K562 (cell line): ENCODE measurements around the gene FCGBP. TPM values are rescaled to one million over a fixed set of nuclear protein-coding genes. Genes with fewer than 3 reads are reported as not detected.
"Not testable (repeated sequence)": the region's sequence is repeated elsewhere in the genome, so short reads cannot be mapped to it uniquely, and the experiment has no call there.

Experiments used
- ATAC-seq: fragments of 200-7000 bp; cut with Tn5 transposase; 3 replicates; pipeline ENCODE4 v1.9.1; 2020; ENCODE audit warnings: moderate library complexity
- BruUV-seq: library from RNA; stranded (reverse); fragments of 400-500 nt; replicated peaks from 2 replicates; lab custom pipeline; 2021; lab: Mats Ljungman, UMichigan
- CTCF ChIA-PET: fragments of 300-600 bp; formaldehyde crosslinking; extraction: SDS; loops from one replicate; lab custom pipeline; 2021; ENCODE audit warnings: low intra/inter-chr PET ratio; lab: Yijun Ruan, JAX
- POLR2A ChIA-PET: fragments of 300-600, 350-650 bp; sonication (Branson Sonifier 250); formaldehyde crosslinking; extraction: SDS; loops from one replicate; lab custom pipeline; 2021; ENCODE audit warnings: antibody characterized with exemption, inconsistent platforms; lab: Yijun Ruan, JAX
- DNase-seq, 4 experiments: peaks; one replicate each; pipeline versions ENCODE4 v3.0.0 to v3.0.0-alpha.2; 2011 to 2018; ENCODE audit warnings: low spot score in 3 of 4, mixed read lengths in 3 of 4; ENCODE audit errors: extremely low read depth in 1 of 4
- FAIRE-seq: peaks from 2 replicates; lab custom pipeline; 2011; peaks lifted over from hg19 to GRCh38; lab: Jason Lieb, UNC
- H2AFZ ChIP-seq: 2 replicates; pipeline ENCODE4 v1.6.0; 2011; ENCODE audit warnings: low read depth, low read length, control low read depth, inconsistent platforms
- H3K27ac ChIP-seq: fragments of 200-600 bp; 3 replicates; pipeline ENCODE4 v1.8.0; 2011; ENCODE audit warnings: low read depth, mild to moderate bottlenecking, control low read depth, inconsistent platforms, low read length, moderate library complexity, mixed read lengths; ENCODE audit errors: extremely low read depth
- H3K27me3 ChIP-seq, 2 experiments: fragments of 300-600 bp in 1 of 2; 2 replicates in 1 of 2; 3 replicates in 1 of 2; pipeline versions ENCODE4 v1.6.0 to v1.8.0; 2011; ENCODE audit warnings: inconsistent platforms in 2 of 2, low read length in 2 of 2, mild to moderate bottlenecking in 1 of 2, mixed read lengths in 1 of 2, moderate library complexity in 1 of 2; ENCODE audit not compliant: control insufficient read depth in 2 of 2, insufficient read depth in 2 of 2
- H3K36me3 ChIP-seq: fragments of 300-600 bp; 3 replicates; pipeline ENCODE4 v1.8.0; 2011; ENCODE audit warnings: mild to moderate bottlenecking, low read length, inconsistent platforms; ENCODE audit not compliant: control insufficient read depth, insufficient read depth
- H3K4me1 ChIP-seq, 2 experiments: fragments of 200-600 bp in 1 of 2; replicated peaks in 1 of 2; 2 replicates in 1 of 2; 3 replicates in 1 of 2; pipeline versions ENCODE4 v1.5.1 to v1.8.0; 2011; ENCODE audit warnings: inconsistent platforms in 2 of 2, low read length in 2 of 2, mild to moderate bottlenecking in 1 of 2, mixed read lengths in 1 of 2, moderate library complexity in 1 of 2; ENCODE audit not compliant: control insufficient read depth in 2 of 2, insufficient read depth in 2 of 2
- H3K4me2 ChIP-seq: 2 replicates; pipeline ENCODE4 v1.6.1; 2011; ENCODE audit warnings: low read length, control low read depth, inconsistent platforms, mixed read lengths; ENCODE audit not compliant: insufficient read depth
- H3K4me3 ChIP-seq: fragments of 200-600 bp; sonication (generic), shearing (Covaris generic); 2 replicates; pipeline ENCODE4 v1.5.1; 2016; ENCODE audit warnings: control low read depth, inconsistent platforms
- H3K79me2 ChIP-seq: fragments of 200-600 bp; 3 replicates; pipeline ENCODE4 v1.8.0; 2011; ENCODE audit warnings: low read length, inconsistent platforms; ENCODE audit not compliant: control insufficient read depth, insufficient read depth
- H3K9ac ChIP-seq, 2 experiments: 2 replicates each; pipeline versions ENCODE4 v1.6.0 to v1.6.1; 2011; ENCODE audit warnings: low read depth in 2 of 2, low read length in 2 of 2, control low read depth in 1 of 2, inconsistent platforms in 1 of 2, mild to moderate bottlenecking in 1 of 2, mixed read lengths in 1 of 2; ENCODE audit not compliant: insufficient read depth in 1 of 2
- H3K9me1 ChIP-seq: one replicate; pipeline ENCODE4 v1.6.0; 2011; ENCODE audit warnings: inconsistent platforms, mild to moderate bottlenecking, low read length, moderate library complexity; ENCODE audit not compliant: control insufficient read depth, insufficient read depth
- H3K9me3 ChIP-seq: replicated peaks from 2 replicates; pipeline ENCODE4 v1.5.1; 2011; ENCODE audit warnings: low read depth, low read length, inconsistent platforms; ENCODE audit not compliant: control insufficient read depth, insufficient read depth
- H4K20me1 ChIP-seq: replicated peaks from 2 replicates; pipeline ENCODE4 v1.6.1; 2011; ENCODE audit warnings: low read length, inconsistent platforms, mixed read lengths; ENCODE audit not compliant: control insufficient read depth, insufficient read depth
- ELF4 ChIP-seq: fragments of 450-650 bp; formaldehyde crosslinking; IDR thresholded peaks from 2 replicates; pipeline ENCODE4 v1.4.0; 2022; ENCODE audit warnings: missing genetic modification characterization
- WGBS: fragments of 100-300 bp; shearing (Covaris generic); methylation state at CpG from one replicate; pipeline ENCODE4 v1.1.6; 2016; ENCODE audit warnings: low coverage, mixed read lengths; ENCODE audit not compliant: insufficient coverage; ENCODE audit errors: missing lambda C conversion rate; 5-methylcytosine and 5-hydroxymethylcytosine counted together
- in situ Hi-C: fragments of 300-500 bp; cut with MboI; formaldehyde crosslinking; loops from 4 replicates; pipeline ENCODE4 v1.15.0; 2018; ENCODE audit warnings: inconsistent platforms, mixed read lengths
- intact Hi-C: fragments of 100-400 bp; cut with micrococcal nuclease; formaldehyde crosslinking; loops from 2 replicates; pipeline ENCODE4 v1.14.2; 2022
- polyA plus RNA-seq, 8 experiments: library from polyadenylated mRNA; depleted of rRNA in 4 of 8; stranded (reverse) in 5 of 8; unstranded in 3 of 8; fragments of >200 nt; fragmentation: Nextera tagmentation in 2 of 8; fragmentation: Illumina TruSeq in 1 of 8; extraction: Ambion mirVana in 2 of 8; extraction: Trizol in 1 of 8; gene quantifications; 2 replicates each; pipeline versions ENCODE4 v1.2.1 to v1.2.3, GENCODE V29; 2011 to 2014; ENCODE audit warnings: inconsistent platforms in 1 of 8, missing spikeins in 1 of 8
- total RNA-seq, 7 experiments: library from RNA; depleted of rRNA in 6 of 7; stranded (reverse); fragments of >200 nt in 6 of 7; fragmentation: Illumina TruSeq in 2 of 7; extraction: Trizol in 2 of 7; gene quantifications; 2 replicates each; pipeline versions ENCODE4 v1.2.1 to v1.2.3, GENCODE V29; 2011 to 2021; ENCODE audit warnings: low replicate concordance in 1 of 7

The FCGBP gene
- total and polyA plus RNA-seq, 9 of the 15 experiments (the other 6 are each of a cell fraction or from before 2014, with no cell fraction given): 0.01 to 1.5 (median 0.13) TPM; not detected in 4

- WGBS: 18% methylated on average over 20 of the region's 29 CpGs
- CTCF ChIA-PET, ATAC-seq, H3K9me3 ChIP-seq, in situ Hi-C loops, H3K4me2 ChIP-seq, H3K9me1 ChIP-seq, H4K20me1 ChIP-seq, H3K4me3 ChIP-seq, H3K9ac ChIP-seq, H3K36me3 ChIP-seq, POLR2A ChIA-PET, BruUV-seq, H3K4me1 ChIP-seq, H3K27ac ChIP-seq, H3K79me2 ChIP-seq, DNase-seq, H2AFZ ChIP-seq, FAIRE-seq: not testable (repeated sequence)
- 0 out of 2 replicates have a peak, but pooled peaks have one; percentile 55 for TF ChIP-seq ELF4 (CRISPR knock-in tag)
- intact Hi-C loops: loop anchor here (2.0 kb wide), 1 partner anchor 17 kb away; no protein-coding TSS in a partner anchor
- peaks cover 22 to 32% of the 10 kb centered on the region in 2 experiments for H3K27me3 ChIP-seq
These were observed 40.8 kb downstream of the FCGBP start for GRCh38 chr19:39893366-39894235.

- POLR2A ChIA-PET, H3K4me3 ChIP-seq, H3K27ac ChIP-seq, DNase-seq, H3K9ac ChIP-seq, H2AFZ ChIP-seq, H3K36me3 ChIP-seq, H4K20me1 ChIP-seq, H3K4me2 ChIP-seq, FAIRE-seq, H3K4me1 ChIP-seq, ATAC-seq, H3K9me3 ChIP-seq, in situ Hi-C loops, H3K79me2 ChIP-seq, CTCF ChIA-PET, H3K9me1 ChIP-seq, BruUV-seq: not testable (repeated sequence)
- intact Hi-C loops: loop anchor here (2.0 kb wide), 1 partner anchor 16 kb away; no protein-coding TSS in a partner anchor
- WGBS: 24% methylated on average over 5 of the region's 5 CpGs
- H3K27me3 ChIP-seq: peaks cover 22 to 32% of the 10 kb centered on the region in 2 experiments
These were observed 41.9 kb downstream of the FCGBP start for GRCh38 chr19:39892506-39892902.
